NOMO-1 treated with dmso at 0.1 percent for 144 hours (cell line): ENCODE data around the gene KCNG2.

Experiments
- DNase-seq: peaks from one replicate; lab custom pipeline; 2025; ENCODE audit not compliant: unreplicated experiment; lab: John Stamatoyannopoulos, UW

KCNG2 gene

GRCh38 chr18:79766308-79766707 is 31.4 kb upstream of the KCNG2 start:
- no peak for DNase-seq

- no peak for DNase-seq
Observed at GRCh38 chr18:79768745-79769144, 29.0 kb upstream of the KCNG2 start.

GRCh38 chr18:79769698-79770500 is 27.8 kb upstream of the KCNG2 start:
- DNase-seq, result no peak

GRCh38 chr18:79770501-79770815 is 27.3 kb upstream of the KCNG2 start:
- DNase-seq, result no peak

- no peak for DNase-seq
Observed at GRCh38 chr18:79770826-79771225, 26.9 kb upstream of the KCNG2 start.

GRCh38 chr18:79771446-79772107 is 26.2 kb upstream of the KCNG2 start:
- no peak for DNase-seq

GRCh38 chr18:79772108-79772864 is 25.5 kb upstream of the KCNG2 start:
- DNase-seq, result no peak

GRCh38 chr18:79772865-79773696 is 24.7 kb upstream of the KCNG2 start:
- no peak for DNase-seq

GRCh38 chr18:79774111-79774510 is 23.6 kb upstream of the KCNG2 start:
- DNase-seq, result no peak

- DNase-seq, result no peak
Observed at GRCh38 chr18:79775441-79776221, 22.1 kb upstream of the KCNG2 start.

GRCh38 chr18:79776674-79777073 is 21.1 kb upstream of the KCNG2 start:
- no peak for DNase-seq

GRCh38 chr18:79778291-79778791 is 19.4 kb upstream of the KCNG2 start:
- DNase-seq, result no peak

GRCh38 chr18:79779021-79779699 is 18.6 kb upstream of the KCNG2 start:
- DNase-seq, result no peak

- DNase-seq, result no peak
Observed at GRCh38 chr18:79779700-79780190, 18.0 kb upstream of the KCNG2 start.

- no peak for DNase-seq
Observed at GRCh38 chr18:79780547-79780946, 17.2 kb upstream of the KCNG2 start.

- DNase-seq, result no peak
Observed at GRCh38 chr18:79781331-79781941, 16.3 kb upstream of the KCNG2 start.

- no peak for DNase-seq
Observed at GRCh38 chr18:79782566-79783308, 15.0 kb upstream of the KCNG2 start.
